Esophagus squamous epithelium (tissue), 4 donors: Measurements from ENCODE around the gene CASTOR1.

Experiments used
- POLR2A ChIP-seq, 4 donors: fragments of 450-650 bp; IDR thresholded peaks; one replicate each; pipeline ENCODE4 v1.6.1; 2017; ENCODE audit warnings: antibody characterized with exemption in 4 of 4, mild to moderate bottlenecking in 4 of 4, moderate library complexity in 3 of 4
- TF ChIP-seq, protein P1 (sequence below), 6 experiments: fragments of 450-650 bp in 4 of 6; fragments of 200-600 bp in 2 of 6; sonication (generic) in 2 of 6; IDR thresholded peaks; one replicate each; pipeline ENCODE4 v1.5.1; 2016 to 2019; ENCODE audit warnings: antibody characterized with exemption in 6 of 6, mild to moderate bottlenecking in 4 of 6, moderate library complexity in 4 of 6

DNA sequence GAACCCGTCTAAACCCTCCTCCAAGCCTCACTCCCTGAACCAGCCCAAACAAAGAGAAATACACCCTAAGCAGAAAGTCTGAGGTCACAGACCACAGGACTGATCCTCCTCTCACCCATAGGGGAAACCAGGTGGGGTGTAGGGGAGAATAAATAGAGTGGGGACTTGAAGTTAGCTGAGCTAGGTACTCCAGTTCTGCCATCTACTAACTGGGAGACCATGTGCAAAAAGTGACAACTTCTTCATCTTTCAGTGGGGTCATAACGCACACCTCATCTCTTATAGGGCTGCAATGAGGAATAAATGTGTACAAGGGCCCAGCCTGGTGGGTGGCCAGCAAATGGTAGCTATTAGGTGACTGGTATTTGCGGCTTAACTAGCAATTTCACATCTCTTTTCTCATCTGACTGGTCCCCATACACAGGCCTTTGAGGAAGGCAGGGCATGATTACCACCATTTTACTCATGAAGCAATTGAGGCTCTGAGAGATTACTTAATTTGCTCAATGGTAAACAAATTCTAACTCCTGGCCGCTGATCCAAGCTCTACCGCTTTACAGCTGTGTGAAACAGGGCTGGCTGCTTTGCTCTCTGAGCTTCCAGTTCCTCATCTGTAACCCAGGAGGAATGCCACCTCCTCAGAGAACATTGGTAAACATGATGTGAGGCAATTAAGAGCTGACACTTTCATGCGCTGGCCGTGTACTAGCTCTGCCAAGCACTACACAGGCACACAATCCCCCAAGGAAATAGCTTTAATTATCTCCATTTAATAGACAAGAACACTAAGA, 20.8 kb upstream of the CASTOR1 start:
- TF ChIP-seq, protein P1, sequence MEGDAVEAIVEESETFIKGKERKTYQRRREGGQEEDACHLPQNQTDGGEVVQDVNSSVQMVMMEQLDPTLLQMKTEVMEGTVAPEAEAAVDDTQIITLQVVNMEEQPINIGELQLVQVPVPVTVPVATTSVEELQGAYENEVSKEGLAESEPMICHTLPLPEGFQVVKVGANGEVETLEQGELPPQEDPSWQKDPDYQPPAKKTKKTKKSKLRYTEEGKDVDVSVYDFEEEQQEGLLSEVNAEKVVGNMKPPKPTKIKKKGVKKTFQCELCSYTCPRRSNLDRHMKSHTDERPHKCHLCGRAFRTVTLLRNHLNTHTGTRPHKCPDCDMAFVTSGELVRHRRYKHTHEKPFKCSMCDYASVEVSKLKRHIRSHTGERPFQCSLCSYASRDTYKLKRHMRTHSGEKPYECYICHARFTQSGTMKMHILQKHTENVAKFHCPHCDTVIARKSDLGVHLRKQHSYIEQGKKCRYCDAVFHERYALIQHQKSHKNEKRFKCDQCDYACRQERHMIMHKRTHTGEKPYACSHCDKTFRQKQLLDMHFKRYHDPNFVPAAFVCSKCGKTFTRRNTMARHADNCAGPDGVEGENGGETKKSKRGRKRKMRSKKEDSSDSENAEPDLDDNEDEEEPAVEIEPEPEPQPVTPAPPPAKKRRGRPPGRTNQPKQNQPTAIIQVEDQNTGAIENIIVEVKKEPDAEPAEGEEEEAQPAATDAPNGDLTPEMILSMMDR (IDR thresholded peaks at IDR 0.05), result no peak
- TF ChIP-seq POLR2A (IDR thresholded peaks at IDR 0.05), result peak in 1 of 4 donors; percentile 35
